Measurements from ENCODE around the gene ADAMTS10.
A peak's percentile ranks its signal among the peaks of the same experiment; 100 is the strongest.

The ADAMTS10 gene

DNA sequence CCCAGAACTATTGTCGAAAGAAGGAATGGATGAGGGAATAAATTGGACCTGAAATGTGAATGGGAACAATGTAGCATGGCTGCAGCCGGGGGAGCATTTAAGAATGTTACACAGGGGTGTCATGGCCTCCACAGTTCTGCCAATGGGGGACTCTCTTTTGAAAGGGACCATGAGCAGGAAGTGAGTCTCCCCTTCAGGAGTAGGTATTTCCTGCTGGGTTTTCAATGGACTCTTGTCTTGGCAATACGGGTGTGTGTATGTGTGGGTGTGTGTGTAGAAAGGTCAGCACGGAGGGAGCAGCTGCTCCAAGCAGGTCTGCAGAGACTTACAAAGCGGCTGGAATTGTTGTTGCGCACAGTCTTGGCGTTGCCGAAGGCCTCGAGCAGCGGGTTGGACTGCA lies 57.7 kb downstream of the ADAMTS10 start:
- peak; percentile 54 to 56 for DNase-seq (ENCODE audit: low spot score in 2 of 2)
- H3K27me3 ChIP-seq (ENCODE audit: low read depth) = no peaks in the 10 kb centered on the region
- no peaks in the 10 kb centered on the region for H3K36me3 ChIP-seq (replicated peaks)
- in situ Hi-C loops (cut with MboI; ENCODE audit: low sequenced_read_pairs) = no loop called here
- H3K4me3 ChIP-seq = no peak overlapping the region
- H3K4me1 ChIP-seq = no peaks in the 10 kb centered on the region
- H3K9me3 ChIP-seq = no peaks in the 10 kb centered on the region

DNA sequence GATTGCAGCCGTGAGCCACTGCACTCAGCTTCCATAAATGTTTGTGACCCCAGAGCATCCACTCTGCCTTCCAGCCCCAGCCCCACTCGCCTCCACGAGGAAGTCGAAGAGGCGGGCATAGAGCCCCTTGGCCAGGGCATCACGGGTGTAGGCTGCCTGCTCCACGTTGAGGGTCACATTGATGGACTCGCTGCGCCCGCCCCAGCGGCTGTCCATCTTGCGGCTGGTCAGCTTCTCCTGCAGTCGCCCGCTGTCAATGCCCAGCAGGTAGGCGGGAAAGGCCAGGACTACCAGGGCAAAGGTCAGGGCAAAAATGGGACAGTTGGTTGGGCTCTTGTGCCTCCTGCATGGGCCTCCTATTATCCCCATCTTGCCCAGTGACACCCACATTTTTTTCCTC lies 60.4 kb downstream of the ADAMTS10 start:
- no peaks in the 10 kb centered on the region for H3K36me3 ChIP-seq (replicated peaks)
- no peaks in the 10 kb centered on the region for H3K4me1 ChIP-seq
- no peak overlapping the region for H3K4me3 ChIP-seq
- DNase-seq (ENCODE audit: low spot score in 2 of 2) = no peak
- no peaks in the 10 kb centered on the region for H3K9me3 ChIP-seq
- in situ Hi-C loops (cut with MboI; ENCODE audit: low sequenced_read_pairs) = no loop called here
- H3K27me3 ChIP-seq (ENCODE audit: low read depth) = no peaks in the 10 kb centered on the region

DNA sequence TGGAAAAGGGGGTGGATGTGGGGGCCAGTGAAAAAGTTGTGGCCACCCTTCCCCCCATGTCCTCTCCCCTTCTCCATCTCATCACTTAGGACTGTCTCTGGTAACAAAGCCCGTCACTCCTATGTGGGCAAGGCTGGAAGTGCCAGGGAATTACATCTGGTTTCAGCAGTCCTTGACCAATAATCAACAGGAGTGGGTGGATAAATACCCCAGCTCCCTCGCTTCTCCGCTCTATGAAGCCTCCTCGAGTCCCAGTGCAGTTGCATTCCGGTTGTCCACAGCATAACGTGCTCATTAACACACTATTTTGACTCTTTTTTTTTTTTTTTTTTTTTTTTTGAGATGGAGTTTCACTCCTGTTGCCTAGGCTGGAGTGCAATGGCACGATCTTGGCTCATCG lies 64.8 kb downstream of the ADAMTS10 start:
- Histone ChIP-seq H3K4me3 (no peak overlapping the region), H3K9me3 (no peaks in the 10 kb centered on the region), H3K27me3 (ENCODE audit: low read depth) (no peaks in the 10 kb centered on the region), H3K36me3 (replicated peaks) (no peaks in the 10 kb centered on the region), H3K4me1 (no peaks in the 10 kb centered on the region)
- in situ Hi-C loops (cut with MboI; ENCODE audit: low sequenced_read_pairs) = no loop called here
- DNase-seq (ENCODE audit: low spot score in 2 of 2) = no peak

DNA sequence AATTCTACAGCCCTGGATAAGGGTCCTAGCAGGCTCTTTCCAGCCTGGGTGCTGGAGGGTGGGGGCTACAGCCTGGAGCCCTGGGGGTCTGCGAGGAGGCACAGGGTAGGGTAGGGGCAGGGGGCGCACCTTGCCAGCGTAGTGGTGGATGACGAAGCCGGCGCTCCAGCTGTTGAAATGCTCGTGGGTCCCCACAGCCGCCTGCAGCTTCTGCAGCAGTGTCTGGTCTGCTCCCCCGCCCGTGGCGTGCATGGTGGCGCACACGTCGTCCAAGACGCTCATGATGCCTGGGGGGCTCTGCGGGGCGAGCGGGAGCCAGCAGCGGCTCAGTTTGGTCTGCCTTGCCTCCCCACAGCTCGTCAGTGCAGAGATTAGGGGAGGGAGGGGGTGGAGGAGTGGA lies 66.3 kb downstream of the ADAMTS10 start:
- Histone ChIP-seq H3K4me1 (no peaks in the 10 kb centered on the region), H3K9me3 (no peaks in the 10 kb centered on the region), H3K4me3 (no peak overlapping the region), H3K27me3 (ENCODE audit: low read depth) (no peaks in the 10 kb centered on the region), H3K36me3 (replicated peaks) (no peaks in the 10 kb centered on the region)
- DNase-seq (ENCODE audit: low spot score in 2 of 2) = no peak
- in situ Hi-C loops (cut with MboI; ENCODE audit: low sequenced_read_pairs) = no loop called here

DNA sequence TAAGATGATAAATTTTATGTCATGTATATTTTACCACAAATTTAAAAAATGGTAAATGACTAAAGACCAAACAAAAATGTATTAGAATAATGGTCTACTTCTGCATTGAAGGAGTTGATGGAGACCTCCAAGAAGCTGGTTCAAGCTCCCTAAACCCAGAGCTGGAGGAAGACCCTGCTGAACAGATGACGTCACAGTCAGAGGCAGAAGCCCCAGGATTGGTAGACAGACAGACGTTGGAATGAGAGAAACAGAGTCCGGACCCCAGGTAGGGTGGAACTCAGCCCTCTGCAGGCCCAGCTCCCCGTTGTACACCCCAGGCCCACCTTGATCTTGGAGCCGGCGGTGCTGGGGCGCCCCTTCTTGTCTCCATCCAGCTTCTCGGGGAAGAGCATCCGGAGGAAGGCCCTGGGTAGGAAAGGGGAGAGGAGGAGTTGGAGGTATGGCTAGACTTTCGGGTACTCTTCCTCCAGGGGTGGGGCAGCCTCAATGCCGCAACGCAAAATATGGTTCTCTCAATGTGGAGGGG lies 70.8 kb downstream of the ADAMTS10 start:
- no peaks in the 10 kb centered on the region for H3K36me3 ChIP-seq (replicated peaks)
- no peak for DNase-seq (ENCODE audit: low spot score in 2 of 2)
- no peak overlapping the region for H3K4me3 ChIP-seq
- H3K27me3 ChIP-seq (ENCODE audit: low read depth) = no peaks in the 10 kb centered on the region
- no peaks in the 10 kb centered on the region for H3K9me3 ChIP-seq
- in situ Hi-C loops (cut with MboI; ENCODE audit: low sequenced_read_pairs) = no loop called here
- no peaks in the 10 kb centered on the region for H3K4me1 ChIP-seq

DNA sequence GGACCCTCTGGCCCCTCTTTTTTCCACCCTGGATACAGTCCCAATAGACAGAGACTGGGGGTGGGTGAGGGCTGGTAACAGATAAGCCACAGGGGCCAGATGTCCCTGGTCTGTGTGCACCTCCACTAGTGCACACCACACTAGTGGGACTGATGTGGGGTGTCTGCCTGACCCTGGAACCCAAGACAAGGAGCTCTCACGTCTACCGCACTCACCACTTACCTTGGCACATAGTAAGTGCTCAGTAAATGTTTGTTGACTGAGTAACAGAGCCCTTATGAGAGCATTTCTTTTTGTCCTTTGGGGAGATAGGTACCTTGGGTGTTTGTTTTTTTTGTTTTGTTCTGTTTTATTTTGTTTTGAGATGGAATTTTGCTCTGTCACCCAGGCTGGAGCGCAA lies 73.4 kb downstream of the ADAMTS10 start:
- no peaks in the 10 kb centered on the region for H3K36me3 ChIP-seq (replicated peaks)
- H3K9me3 ChIP-seq = no peaks in the 10 kb centered on the region
- no peak for DNase-seq (ENCODE audit: low spot score in 2 of 2)
- in situ Hi-C loops (cut with MboI; ENCODE audit: low sequenced_read_pairs) = no loop called here
- H3K4me1 ChIP-seq = no peaks in the 10 kb centered on the region
- H3K27me3 ChIP-seq (ENCODE audit: low read depth) = no peaks in the 10 kb centered on the region
- H3K4me3 ChIP-seq = no peak overlapping the region

DNA sequence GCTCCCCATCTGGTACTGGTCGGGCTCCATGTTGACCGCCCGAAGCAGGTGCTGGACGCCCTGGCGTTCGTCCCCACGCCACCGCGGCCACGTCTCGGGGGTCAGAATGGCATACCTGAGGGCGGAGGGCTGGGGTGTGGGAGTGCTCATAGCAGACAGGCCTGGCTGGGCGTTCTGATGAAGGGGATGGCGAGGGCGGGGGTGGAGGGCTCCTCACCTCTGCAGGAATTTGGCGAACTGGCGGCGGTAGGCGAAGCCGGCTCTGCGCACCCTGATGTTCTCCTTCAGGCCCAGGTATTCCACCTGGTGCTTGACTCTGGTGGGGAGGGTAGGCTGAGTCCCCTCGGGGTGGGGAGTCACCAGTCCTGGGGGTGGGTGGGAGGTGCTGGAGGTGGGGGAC lies 74.2 kb downstream of the ADAMTS10 start:
- Histone ChIP-seq H3K4me1 (no peaks in the 10 kb centered on the region), H3K4me3 (no peak overlapping the region), H3K9me3 (no peaks in the 10 kb centered on the region), H3K27me3 (ENCODE audit: low read depth) (peaks cover 3% of the 10 kb centered on the region; the same call in 1 of the 2 replicates), H3K36me3 (replicated peaks) (no peaks in the 10 kb centered on the region)
- in situ Hi-C loops (cut with MboI; ENCODE audit: low sequenced_read_pairs) = no loop called here
- DNase-seq (ENCODE audit: low spot score in 2 of 2) = no peak

DNA sequence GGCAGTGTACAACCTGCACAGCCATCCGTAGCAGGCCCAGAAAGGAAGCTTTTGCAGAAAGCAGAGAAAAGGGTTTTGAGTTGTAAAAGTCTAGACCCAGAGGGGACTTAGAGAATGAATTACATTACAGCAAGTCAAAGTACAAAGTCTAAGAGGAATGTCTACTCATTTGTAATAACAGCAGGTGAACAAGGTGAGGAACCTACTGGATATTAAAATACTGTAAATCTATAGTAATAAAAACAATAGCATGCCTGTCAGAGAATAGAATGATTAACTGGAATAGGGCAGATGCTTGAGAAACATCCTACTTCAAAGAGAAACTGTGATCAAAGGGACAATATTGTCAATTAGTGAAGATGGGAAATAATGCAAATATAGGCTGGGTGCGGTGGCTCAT lies 78.3 kb downstream of the ADAMTS10 start:
- Histone ChIP-seq H3K27me3 (ENCODE audit: low read depth) (peaks cover 3% of the 10 kb centered on the region; the same call in 1 of the 2 replicates), H3K36me3 (replicated peaks) (no peaks in the 10 kb centered on the region), H3K4me3 (no peak overlapping the region), H3K4me1 (no peaks in the 10 kb centered on the region), H3K9me3 (no peaks in the 10 kb centered on the region)
- in situ Hi-C loops (cut with MboI; ENCODE audit: low sequenced_read_pairs) = no loop called here
- DNase-seq (ENCODE audit: low spot score in 2 of 2) = no peak

DNA sequence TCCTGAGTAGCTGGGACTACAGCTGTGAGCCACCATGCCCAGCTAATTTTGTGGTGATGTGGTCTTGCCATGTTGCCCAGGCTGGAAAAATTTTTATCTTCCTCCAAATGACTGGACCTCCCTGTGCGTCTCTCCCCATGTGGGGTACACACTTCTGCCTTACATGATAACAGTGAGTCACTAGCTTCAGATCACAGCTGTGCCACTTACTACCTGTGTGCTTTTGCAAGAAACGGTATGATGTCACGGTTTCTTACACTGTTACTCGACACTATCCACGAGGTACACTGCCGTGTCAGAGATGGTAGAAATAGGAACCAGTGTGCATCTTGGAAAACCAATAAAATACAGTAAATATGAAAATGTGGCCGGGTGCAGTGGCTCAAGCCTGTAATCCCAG lies 79.0 kb downstream of the ADAMTS10 start:
- in situ Hi-C loops (cut with MboI; ENCODE audit: low sequenced_read_pairs) = no loop called here
- no peak for DNase-seq (ENCODE audit: low spot score in 2 of 2)
- Histone ChIP-seq H3K9me3 (no peaks in the 10 kb centered on the region), H3K27me3 (ENCODE audit: low read depth) (peaks cover 3% of the 10 kb centered on the region; the same call in 1 of the 2 replicates), H3K36me3 (replicated peaks) (no peaks in the 10 kb centered on the region), H3K4me3 (no peak overlapping the region), H3K4me1 (no peaks in the 10 kb centered on the region)

Data from HAP-1 (cell line).